K562 (cell line): ENCODE data around the gene BTG2. TPM values are rescaled to one million over a fixed set of nuclear protein-coding genes. Genes with fewer than 3 reads are reported as not detected.

ENCODE experiments used
- BDP1 ChIP-seq: IDR thresholded peaks from 3 replicates; pipeline ENCODE4 v1.6.1; 2011; ENCODE audit not compliant: insufficient read length, insufficient read depth
- DIDO1 ChIP-seq: fragments of 450-650 bp; IDR thresholded peaks from 2 replicates; pipeline ENCODE4 v1.6.1; 2016; ENCODE audit warnings: low read depth, missing biosample characterization, missing genetic modification characterization
- KLF1 ChIP-seq: fragments of 450-650 bp; IDR thresholded peaks from 2 replicates; pipeline ENCODE4 v1.6.1; 2016; ENCODE audit warnings: missing genetic modification characterization, missing compliant biosample characterization
- NELFE ChIP-seq: IDR thresholded peaks from 2 replicates; pipeline ENCODE4 v1.6.1; 2011; ENCODE audit warnings: mild to moderate bottlenecking; ENCODE audit not compliant: insufficient read depth, insufficient read length
- NFRKB ChIP-seq: fragments of 450-650 bp; IDR thresholded peaks from 2 replicates; pipeline ENCODE4 v1.6.1; 2016; ENCODE audit warnings: low read depth
- NR0B1 ChIP-seq: fragments of 450-650 bp; IDR thresholded peaks from one replicate; pipeline ENCODE4 v1.6.1; 2018; ENCODE audit warnings: mild to moderate bottlenecking, moderate library complexity; ENCODE audit not compliant: partially characterized antibody
- RBM34 ChIP-seq: fragments of 200-400 bp; formaldehyde crosslinking; IDR thresholded peaks from 2 replicates; pipeline ENCODE4 v1.6.1; 2018; ENCODE audit warnings: low read length, borderline replicate concordance; ENCODE audit not compliant: insufficient read depth
- SAFB ChIP-seq: fragments of 200-400 bp; formaldehyde crosslinking; IDR thresholded peaks from 2 replicates; pipeline ENCODE4 v1.6.1; 2017; ENCODE audit warnings: low read depth, low read length, borderline replicate concordance
- SIX5 ChIP-seq, 2 experiments: IDR thresholded peaks; 2 replicates each; pipeline ENCODE4 v1.6.1; 2011; ENCODE audit warnings: low read length in 2 of 2, borderline replicate concordance in 1 of 2, low read depth in 1 of 2, mild to moderate bottlenecking in 1 of 2, moderate library complexity in 1 of 2; ENCODE audit not compliant: insufficient read depth in 1 of 2
- SLC30A9 ChIP-seq: fragments of 250-450 bp; sonication (Bioruptor Pico); IDR thresholded peaks from 2 replicates; pipeline ENCODE4 v1.8.0; 2022; ENCODE audit warnings: mild to moderate bottlenecking, moderate library complexity
- STAT5B ChIP-seq: fragments of 250-450 bp; sonication (Bioruptor Pico); IDR thresholded peaks from 2 replicates; pipeline ENCODE4 v1.8.0; 2021; ENCODE audit warnings: mild to moderate bottlenecking, inconsistent platforms
- TCF7L2 ChIP-seq: fragments of 150-350 bp; IDR thresholded peaks from 2 replicates; pipeline ENCODE4 v1.6.1; 2016; ENCODE audit warnings: low read depth, mild to moderate bottlenecking, low read length, moderate library complexity
- ZC3H11A ChIP-seq: IDR thresholded peaks from 2 replicates; pipeline ENCODE4 v1.6.1; 2012; ENCODE audit warnings: low read depth, low read length, improper control_type of control experiment
- ZNF133 ChIP-seq: fragments of 250-450 bp; sonication (Bioruptor Pico); IDR thresholded peaks from 2 replicates; pipeline ENCODE4 v1.4.0; 2020; ENCODE audit warnings: mild to moderate bottlenecking
- ZNF143 ChIP-seq: sonication (generic); formaldehyde crosslinking; IDR thresholded peaks from 2 replicates; pipeline ENCODE4 v1.9.0; 2022; ENCODE audit warnings: mild to moderate bottlenecking, missing genetic modification reagents
- ZNF263 ChIP-seq: sonication (generic); formaldehyde crosslinking; IDR thresholded peaks from 2 replicates; pipeline ENCODE4 v1.8.0; 2022; ENCODE audit warnings: mild to moderate bottlenecking, missing genetic modification reagents, borderline replicate concordance
- ZNF785 ChIP-seq: fragments of 250-450 bp; sonication (Bioruptor Pico); IDR thresholded peaks from 2 replicates; pipeline ENCODE4 v1.4.0; 2020; ENCODE audit warnings: mild to moderate bottlenecking
- polyA plus RNA-seq, 8 experiments: library from polyadenylated mRNA; depleted of rRNA in 4 of 8; stranded (reverse) in 5 of 8; unstranded in 3 of 8; fragments of >200 nt; fragmentation: Nextera tagmentation in 2 of 8; fragmentation: Illumina TruSeq in 1 of 8; extraction: Ambion mirVana in 2 of 8; extraction: Trizol in 1 of 8; gene quantifications; 2 replicates each; pipeline versions ENCODE4 v1.2.1 to v1.2.3, GENCODE V29; 2011 to 2014; ENCODE audit warnings: inconsistent platforms in 1 of 8, missing spikeins in 1 of 8
- total RNA-seq, 7 experiments: library from RNA; depleted of rRNA in 6 of 7; stranded (reverse); fragments of >200 nt in 6 of 7; fragmentation: Illumina TruSeq in 2 of 7; extraction: Trizol in 2 of 7; gene quantifications; 2 replicates each; pipeline versions ENCODE4 v1.2.1 to v1.2.3, GENCODE V29; 2011 to 2021; ENCODE audit warnings: low replicate concordance in 1 of 7
- TF ChIP-seq, protein P1 (sequence below): fragments of 450-650 bp; formaldehyde crosslinking; IDR thresholded peaks from 2 replicates; pipeline ENCODE4 v1.4.0; 2022; ENCODE audit warnings: mild to moderate bottlenecking, moderate library complexity
- TF ChIP-seq, protein P2 (sequence below): fragments of 250-450 bp; sonication (Bioruptor Pico); IDR thresholded peaks from 2 replicates; pipeline ENCODE4 v1.5.0; 2021
- TF ChIP-seq, protein P3 (sequence below): sonication (generic); formaldehyde crosslinking; IDR thresholded peaks from 2 replicates; pipeline ENCODE4 v1.8.1; 2022; ENCODE audit warnings: missing genetic modification reagents

BTG2 gene
- total and polyA plus RNA-seq, 9 of the 15 experiments (the other 6 are each of a cell fraction or from before 2014, with no cell fraction given), result 2.3 to 41.9 (median 8.7) TPM

GRCh38 chr1:203304919-203305808 is at the start of gene BTG2 (continued):
- TF ChIP-seq, protein P1, sequence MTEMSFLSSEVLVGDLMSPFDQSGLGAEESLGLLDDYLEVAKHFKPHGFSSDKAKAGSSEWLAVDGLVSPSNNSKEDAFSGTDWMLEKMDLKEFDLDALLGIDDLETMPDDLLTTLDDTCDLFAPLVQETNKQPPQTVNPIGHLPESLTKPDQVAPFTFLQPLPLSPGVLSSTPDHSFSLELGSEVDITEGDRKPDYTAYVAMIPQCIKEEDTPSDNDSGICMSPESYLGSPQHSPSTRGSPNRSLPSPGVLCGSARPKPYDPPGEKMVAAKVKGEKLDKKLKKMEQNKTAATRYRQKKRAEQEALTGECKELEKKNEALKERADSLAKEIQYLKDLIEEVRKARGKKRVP, result no peak
- TF ChIP-seq ZNF133, result no peak
- TF ChIP-seq NFRKB, result peak; percentile 75
- no peak for TF ChIP-seq SLC30A9 (CRISPR knock-in tag)
- TF ChIP-seq, protein P2, sequence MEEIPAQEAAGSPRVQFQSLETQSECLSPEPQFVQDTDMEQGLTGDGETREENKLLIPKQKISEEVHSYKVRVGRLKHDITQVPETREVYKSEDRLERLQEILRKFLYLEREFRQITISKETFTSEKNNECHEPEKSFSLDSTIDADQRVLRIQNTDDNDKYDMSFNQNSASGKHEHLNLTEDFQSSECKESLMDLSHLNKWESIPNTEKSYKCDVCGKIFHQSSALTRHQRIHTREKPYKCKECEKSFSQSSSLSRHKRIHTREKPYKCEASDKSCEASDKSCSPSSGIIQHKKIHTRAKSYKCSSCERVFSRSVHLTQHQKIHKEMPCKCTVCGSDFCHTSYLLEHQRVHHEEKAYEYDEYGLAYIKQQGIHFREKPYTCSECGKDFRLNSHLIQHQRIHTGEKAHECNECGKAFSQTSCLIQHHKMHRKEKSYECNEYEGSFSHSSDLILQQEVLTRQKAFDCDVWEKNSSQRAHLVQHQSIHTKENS (CRISPR knock-in tag), result no peak
- no peak for TF ChIP-seq SIX5 (IDR thresholded peaks at IDR 0.05; ENCODE audit: borderline replicate concordance in 1 of 2, insufficient read depth in 1 of 2, low read depth in 1 of 2, low read length in 2 of 2)
- TF ChIP-seq, protein P3, sequence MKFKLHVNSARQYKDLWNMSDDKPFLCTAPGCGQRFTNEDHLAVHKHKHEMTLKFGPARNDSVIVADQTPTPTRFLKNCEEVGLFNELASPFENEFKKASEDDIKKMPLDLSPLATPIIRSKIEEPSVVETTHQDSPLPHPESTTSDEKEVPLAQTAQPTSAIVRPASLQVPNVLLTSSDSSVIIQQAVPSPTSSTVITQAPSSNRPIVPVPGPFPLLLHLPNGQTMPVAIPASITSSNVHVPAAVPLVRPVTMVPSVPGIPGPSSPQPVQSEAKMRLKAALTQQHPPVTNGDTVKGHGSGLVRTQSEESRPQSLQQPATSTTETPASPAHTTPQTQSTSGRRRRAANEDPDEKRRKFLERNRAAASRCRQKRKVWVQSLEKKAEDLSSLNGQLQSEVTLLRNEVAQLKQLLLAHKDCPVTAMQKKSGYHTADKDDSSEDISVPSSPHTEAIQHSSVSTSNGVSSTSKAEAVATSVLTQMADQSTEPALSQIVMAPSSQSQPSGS (CRISPR knock-in tag), result no peak
- no peak for TF ChIP-seq RBM34
- TF ChIP-seq TCF7L2, result no peak
- TF ChIP-seq KLF1 (tag), result peak; percentile 46; the same call in 1 of the 2 replicates
- TF ChIP-seq SAFB, result peak; percentile 95
- TF ChIP-seq STAT5B (CRISPR knock-in tag), result no peak
- TF ChIP-seq ZNF785 (CRISPR knock-in tag), result no peak
- TF ChIP-seq NELFE, result no peak
- peak; percentile 39; the same call in 1 of the 2 replicates for TF ChIP-seq ZNF263 (CRISPR knock-in tag)
- TF ChIP-seq ZC3H11A, result no peak
- TF ChIP-seq NR0B1, result no peak
- TF ChIP-seq ZNF143 (CRISPR knock-in tag), result no peak
- no peak for TF ChIP-seq BDP1
- no peak for TF ChIP-seq DIDO1 (tag)
